Brain microvascular endothelial cell (primary cell): ENCODE data around the gene NCCRP1.

Source experiments
- DNase-seq: peaks from one replicate; pipeline ENCODE4 v3.0.0-alpha.2; 2020
- H3K27ac ChIP-seq: fragments of 250-450 bp; sonication (Bioruptor Pico); 2 replicates; pipeline ENCODE4 v1.5.1; 2020; ENCODE audit warnings: mild to moderate bottlenecking, moderate library complexity
- H3K27me3 ChIP-seq: fragments of 250-450 bp; sonication (Bioruptor Pico); replicated peaks from 2 replicates; pipeline ENCODE4 v1.5.1; 2020; ENCODE audit warnings: mild to moderate bottlenecking
- H3K36me3 ChIP-seq: fragments of 250-450 bp; sonication (Bioruptor Pico); replicated peaks from 2 replicates; pipeline ENCODE4 v1.5.1; 2020; ENCODE audit warnings: mild to moderate bottlenecking
- H3K4me3 ChIP-seq: 2 replicates; pipeline ENCODE4 v1.5.1; 2011; ENCODE audit warnings: low read depth, mild to moderate bottlenecking, control low read depth, low read length, moderate library complexity
- in situ Hi-C: cut with HindIII; loops from 2 replicates; pipeline ENCODE4 v1.10.0; 2017; ENCODE audit warnings: low sequenced_read_pairs, low pct_ligation_motif_present
- TF ChIP-seq, protein P1 (sequence below): IDR thresholded peaks from 2 replicates; pipeline ENCODE4 v1.5.1; 2011; ENCODE audit warnings: low read depth, mild to moderate bottlenecking, moderate library complexity, low read length, control low read depth, inconsistent platforms; ENCODE audit errors: missing control alignments

The NCCRP1 gene, protein sequence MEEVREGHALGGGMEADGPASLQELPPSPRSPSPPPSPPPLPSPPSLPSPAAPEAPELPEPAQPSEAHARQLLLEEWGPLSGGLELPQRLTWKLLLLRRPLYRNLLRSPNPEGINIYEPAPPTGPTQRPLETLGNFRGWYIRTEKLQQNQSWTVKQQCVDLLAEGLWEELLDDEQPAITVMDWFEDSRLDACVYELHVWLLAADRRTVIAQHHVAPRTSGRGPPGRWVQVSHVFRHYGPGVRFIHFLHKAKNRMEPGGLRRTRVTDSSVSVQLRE

DNA sequence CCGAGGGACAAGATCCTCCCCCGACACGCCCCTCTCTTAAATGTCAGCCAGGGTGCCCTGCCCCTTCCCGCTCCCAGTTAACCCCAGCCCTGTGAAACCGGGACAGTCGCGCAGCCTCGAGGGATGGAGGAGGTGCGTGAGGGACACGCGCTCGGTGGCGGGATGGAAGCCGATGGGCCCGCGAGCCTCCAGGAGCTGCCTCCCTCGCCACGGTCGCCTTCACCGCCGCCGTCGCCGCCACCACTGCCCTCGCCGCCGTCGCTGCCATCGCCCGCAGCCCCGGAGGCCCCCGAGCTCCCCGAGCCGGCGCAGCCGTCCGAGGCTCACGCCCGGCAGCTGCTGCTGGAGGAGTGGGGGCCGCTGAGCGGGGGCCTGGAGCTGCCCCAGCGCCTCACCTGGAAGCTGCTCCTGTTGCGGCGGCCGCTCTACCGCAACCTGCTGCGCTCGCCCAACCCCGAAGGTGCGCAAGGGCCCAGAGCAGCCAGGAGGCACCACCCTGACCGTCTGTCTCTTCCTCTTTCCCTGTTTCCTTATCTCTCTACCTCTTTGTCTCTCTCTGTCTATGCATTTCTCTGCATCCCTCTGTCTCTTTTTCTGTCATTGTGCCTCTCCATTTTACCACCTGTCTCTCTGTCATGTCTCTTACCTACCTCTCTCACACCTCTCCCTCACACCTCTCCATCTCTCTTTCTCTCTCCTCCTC, at the start of gene NCCRP1:
TSS of gene NCCRP1 (plus strand) at position 105 of the 703 bp plus-strand sequence. CDS start at position 124, 19 bp downstream.
- TF ChIP-seq, protein P1, sequence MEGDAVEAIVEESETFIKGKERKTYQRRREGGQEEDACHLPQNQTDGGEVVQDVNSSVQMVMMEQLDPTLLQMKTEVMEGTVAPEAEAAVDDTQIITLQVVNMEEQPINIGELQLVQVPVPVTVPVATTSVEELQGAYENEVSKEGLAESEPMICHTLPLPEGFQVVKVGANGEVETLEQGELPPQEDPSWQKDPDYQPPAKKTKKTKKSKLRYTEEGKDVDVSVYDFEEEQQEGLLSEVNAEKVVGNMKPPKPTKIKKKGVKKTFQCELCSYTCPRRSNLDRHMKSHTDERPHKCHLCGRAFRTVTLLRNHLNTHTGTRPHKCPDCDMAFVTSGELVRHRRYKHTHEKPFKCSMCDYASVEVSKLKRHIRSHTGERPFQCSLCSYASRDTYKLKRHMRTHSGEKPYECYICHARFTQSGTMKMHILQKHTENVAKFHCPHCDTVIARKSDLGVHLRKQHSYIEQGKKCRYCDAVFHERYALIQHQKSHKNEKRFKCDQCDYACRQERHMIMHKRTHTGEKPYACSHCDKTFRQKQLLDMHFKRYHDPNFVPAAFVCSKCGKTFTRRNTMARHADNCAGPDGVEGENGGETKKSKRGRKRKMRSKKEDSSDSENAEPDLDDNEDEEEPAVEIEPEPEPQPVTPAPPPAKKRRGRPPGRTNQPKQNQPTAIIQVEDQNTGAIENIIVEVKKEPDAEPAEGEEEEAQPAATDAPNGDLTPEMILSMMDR: no peak

DNA sequence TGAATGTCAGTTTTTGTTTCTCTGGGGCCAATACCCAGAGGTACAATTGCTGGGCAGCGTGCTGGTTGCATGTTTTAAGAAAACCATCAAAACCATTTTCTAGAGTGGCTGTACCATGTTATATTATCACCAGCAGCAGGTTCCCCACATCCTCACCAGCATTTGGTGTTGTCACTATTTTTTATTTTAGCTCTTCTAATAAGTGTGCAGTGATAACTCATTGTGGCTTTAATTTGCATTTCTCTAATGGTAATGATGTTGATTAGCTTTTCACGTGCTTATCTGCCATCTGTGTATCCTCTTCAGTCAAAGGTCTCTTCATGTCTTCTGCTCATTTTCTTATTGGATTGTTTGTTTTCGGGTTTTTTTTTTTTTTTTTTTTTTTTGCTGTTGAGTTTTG, 49.3 kb upstream of the NCCRP1 start:
- no peaks in the 10 kb centered on the region for H3K36me3 ChIP-seq
- no peak overlapping the region for H3K4me3 ChIP-seq
- H3K27ac ChIP-seq: no peak overlapping the region
- in situ Hi-C loops: no loop called here
- no peaks in the 10 kb centered on the region for H3K27me3 ChIP-seq
- TF ChIP-seq, protein P1: no peak
- DNase-seq: no peak

More for the DNA sequence above, at the start of gene NCCRP1:
- Histone ChIP-seq H3K4me3 (no peak within 1 kb of the TSS), H3K27me3 (peaks cover 33% of the 10 kb centered on the region), H3K36me3 (no peaks in the 10 kb centered on the region), H3K27ac (no peak within 1 kb of the TSS)
- no peak for DNase-seq
- in situ Hi-C loops: no loop called here

DNA sequence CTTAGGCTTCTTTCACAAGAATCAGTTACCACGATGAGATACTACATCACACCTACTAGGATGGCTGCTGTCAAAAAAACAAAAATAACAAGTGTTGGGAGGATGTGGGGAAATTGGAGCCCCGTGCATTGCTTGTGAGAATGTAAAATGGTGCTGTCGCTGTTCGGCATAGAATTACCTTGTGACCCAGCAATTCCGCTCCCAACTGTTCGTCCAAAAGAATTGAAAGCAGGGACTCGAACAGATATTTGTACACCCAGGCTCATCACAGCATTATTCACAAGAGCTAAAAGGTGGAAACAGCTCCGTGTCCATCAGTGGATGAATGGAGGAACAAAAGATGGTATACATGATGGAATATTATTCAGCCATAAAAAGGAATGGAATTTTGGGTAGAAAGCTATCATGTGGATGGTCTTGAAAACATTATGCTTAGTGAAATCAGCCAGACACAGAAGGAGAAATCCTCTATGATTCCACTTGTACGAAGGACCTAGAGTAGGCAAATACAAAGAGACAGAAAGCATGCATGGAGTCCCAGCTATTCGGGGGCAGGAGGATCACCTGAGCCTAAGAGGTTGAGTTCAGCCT, 47.7 kb upstream of the NCCRP1 start:
- no peaks in the 10 kb centered on the region for H3K27me3 ChIP-seq
- in situ Hi-C loops: no loop called here
- TF ChIP-seq, protein P1: no peak
- no peak overlapping the region for H3K27ac ChIP-seq
- H3K36me3 ChIP-seq: no peaks in the 10 kb centered on the region
- DNase-seq: no peak
- H3K4me3 ChIP-seq: no peak overlapping the region

DNA sequence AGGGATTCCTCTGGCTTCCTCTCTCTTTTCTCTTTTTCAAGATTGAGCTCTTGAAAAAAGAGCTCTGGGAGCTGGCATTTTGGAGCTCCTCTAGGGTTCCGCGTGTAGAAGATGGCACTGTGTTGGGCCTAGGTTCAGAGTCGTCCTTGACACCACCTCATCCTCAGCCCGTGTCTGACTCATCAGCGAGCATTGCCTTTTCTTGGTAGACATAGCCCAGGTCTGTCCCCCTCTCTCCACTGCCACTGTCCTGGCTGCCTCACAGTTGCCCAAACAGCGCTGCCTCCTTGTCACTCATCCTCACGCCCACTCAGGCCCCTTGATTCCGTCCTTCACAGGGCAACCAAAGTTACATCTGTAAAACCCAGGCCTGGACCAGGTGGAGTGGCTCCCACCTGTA, 46.5 kb upstream of the NCCRP1 start:
- in situ Hi-C loops: no loop called here
- DNase-seq: no peak
- Histone ChIP-seq H3K4me3 (no peak overlapping the region), H3K27me3 (no peaks in the 10 kb centered on the region), H3K27ac (no peak overlapping the region), H3K36me3 (no peaks in the 10 kb centered on the region)
- TF ChIP-seq, protein P1: no peak

DNA sequence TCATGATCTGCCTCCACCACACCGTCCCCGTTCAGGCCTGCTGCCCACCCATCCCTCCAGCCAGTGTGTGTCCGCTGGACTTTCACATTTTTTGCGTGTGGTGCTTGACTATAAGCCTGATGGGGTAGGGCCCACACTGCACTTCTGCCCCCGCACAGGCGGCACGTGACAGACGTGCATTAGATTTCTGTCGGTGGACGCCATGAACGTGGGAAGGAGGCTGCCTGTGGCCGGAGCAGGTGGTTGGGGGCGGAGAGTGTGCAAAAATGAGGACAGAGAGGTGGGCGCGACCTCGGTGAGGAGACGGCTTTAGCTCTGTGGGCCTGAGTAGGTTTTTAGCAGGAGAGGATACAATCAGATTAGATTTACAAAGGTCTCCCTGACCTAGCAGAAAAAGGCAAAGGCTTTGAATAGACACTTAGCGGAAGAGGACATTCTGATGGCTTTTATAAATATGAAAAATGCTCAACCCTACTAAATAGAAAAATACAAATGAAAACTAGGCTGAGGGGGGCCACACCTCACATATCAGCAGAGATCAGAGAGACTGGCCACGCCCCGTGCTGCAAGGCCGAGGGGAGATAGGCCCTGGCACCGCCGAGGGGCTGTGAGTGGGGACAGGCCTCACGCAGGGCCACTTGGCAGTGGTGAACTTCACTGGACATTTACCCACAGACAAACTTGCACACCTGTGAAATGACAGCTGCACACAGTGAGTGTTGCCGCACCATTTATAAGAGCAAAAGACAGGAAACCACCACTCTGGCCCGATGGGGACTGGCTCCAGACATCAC, 45.8 kb upstream of the NCCRP1 start:
- TF ChIP-seq, protein P1: no peak
- no peak for DNase-seq
- Histone ChIP-seq H3K4me3 (no peak overlapping the region), H3K36me3 (no peaks in the 10 kb centered on the region), H3K27me3 (no peaks in the 10 kb centered on the region), H3K27ac (no peak overlapping the region)
- in situ Hi-C loops: no loop called here
